HEK293 (cell line): ENCODE measurements around the gene PAK1.

ENCODE experiments used
- CTCF ChIA-PET: fragments of 350-600 bp; formaldehyde crosslinking; extraction: SDS; loops from one replicate; lab custom pipeline; 2021; ENCODE audit warnings: antibody characterized with exemption; lab: Yijun Ruan, JAX
- POLR2A ChIA-PET: fragments of 300-600 bp; formaldehyde crosslinking; extraction: SDS; loops from one replicate; lab custom pipeline; 2020; ENCODE audit warnings: antibody characterized with exemption, inconsistent platforms; lab: Yijun Ruan, JAX
- H3K27ac ChIP-seq: fragments of 200-500 bp; sonication (Bioruptor generic); 2 replicates; pipeline ENCODE4 v1.5.1; 2014; ENCODE audit warnings: low read depth, low read length, control low read depth, inconsistent platforms; ENCODE audit errors: extremely low read depth
- H3K36me3 ChIP-seq, 2 experiments: fragments of 200-500 bp in 1 of 2; sonication (Bioruptor generic) in 1 of 2; 1 replicate in 1 of 2; 2 replicates in 1 of 2; pipeline ENCODE4 v1.5.1; 2014 to 2017; ENCODE audit warnings: inconsistent platforms in 2 of 2, low read length in 2 of 2; ENCODE audit not compliant: control insufficient read depth in 2 of 2, insufficient read depth in 1 of 2
- H3K4me1 ChIP-seq: fragments of 200-500 bp; sonication (Bioruptor generic); 2 replicates; pipeline ENCODE4 v1.5.1; 2014; ENCODE audit warnings: mild to moderate bottlenecking, low read length, inconsistent platforms; ENCODE audit not compliant: control insufficient read depth, insufficient read depth
- H3K4me3 ChIP-seq: 2 replicates; pipeline ENCODE4 v1.5.1; 2011; ENCODE audit warnings: low read depth, mild to moderate bottlenecking, control low read depth, low read length, moderate library complexity
- H3K9me3 ChIP-seq: fragments of 200-500 bp; sonication (Bioruptor generic); 2 replicates; pipeline ENCODE4 v1.5.1; 2014; ENCODE audit warnings: low read depth, low read length, inconsistent platforms; ENCODE audit not compliant: control insufficient read depth, insufficient read depth
- CTCF ChIP-seq: fragments of 450-650 bp; formaldehyde crosslinking; IDR thresholded peaks from 2 replicates; pipeline ENCODE4 v1.5.1; 2016; ENCODE audit warnings: missing biosample characterization, missing genetic modification characterization
- ELK4 ChIP-seq: IDR thresholded peaks from 2 replicates; pipeline ENCODE4 v1.6.1; 2011; ENCODE audit warnings: mild to moderate bottlenecking, low read depth, low read length, borderline replicate concordance
- HOXD13 ChIP-seq: sonication (generic); formaldehyde crosslinking; IDR thresholded peaks from 2 replicates; pipeline ENCODE4 v1.8.0; 2022; ENCODE audit warnings: missing genetic modification reagents, borderline replicate concordance
- PRDM1 ChIP-seq: fragments of 450-650 bp; formaldehyde crosslinking; IDR thresholded peaks from 2 replicates; pipeline ENCODE4; 2016; ENCODE audit warnings: missing biosample characterization, missing genetic modification characterization
- RBAK ChIP-seq: fragments of 450-650 bp; formaldehyde crosslinking; IDR thresholded peaks from 2 replicates; pipeline ENCODE4 v1.5.1; 2016; ENCODE audit warnings: missing biosample characterization, missing genetic modification characterization
- REPIN1 ChIP-seq: fragments of 450-650 bp; formaldehyde crosslinking; IDR thresholded peaks from 2 replicates; pipeline ENCODE4 v1.5.1; 2017; ENCODE audit warnings: missing biosample characterization, missing genetic modification characterization, low read depth
- ZBTB6 ChIP-seq: fragments of 450-650 bp; formaldehyde crosslinking; IDR thresholded peaks from 2 replicates; pipeline ENCODE4 v1.5.1; 2017; ENCODE audit warnings: missing biosample characterization, missing genetic modification characterization
- ZFP69B ChIP-seq: fragments of 450-650 bp; formaldehyde crosslinking; IDR thresholded peaks from 2 replicates; pipeline ENCODE4 v1.5.1; 2016; ENCODE audit warnings: missing biosample characterization, missing genetic modification characterization
- ZNF146 ChIP-seq: fragments of 450-650 bp; formaldehyde crosslinking; IDR thresholded peaks from 2 replicates; pipeline ENCODE4 v1.5.1; 2016; ENCODE audit warnings: missing biosample characterization, missing genetic modification characterization
- ZNF26 ChIP-seq: fragments of 450-650 bp; formaldehyde crosslinking; IDR thresholded peaks from 2 replicates; pipeline ENCODE4 v1.5.1; 2016; ENCODE audit warnings: missing biosample characterization, missing genetic modification characterization
- ZNF354C ChIP-seq: fragments of 450-650 bp; formaldehyde crosslinking; IDR thresholded peaks from 2 replicates; pipeline ENCODE4 v1.5.1; 2016; ENCODE audit warnings: missing biosample characterization, missing genetic modification characterization, low read depth, borderline replicate concordance
- ZNF366 ChIP-seq: fragments of 450-650 bp; formaldehyde crosslinking; conservative IDR thresholded peaks from 2 replicates; pipeline ENCODE4 v1.5.1; 2016; ENCODE audit warnings: missing biosample characterization, missing genetic modification characterization
- ZNF404 ChIP-seq: fragments of 450-650 bp; formaldehyde crosslinking; IDR thresholded peaks from 2 replicates; pipeline ENCODE4 v1.5.1; 2017; ENCODE audit warnings: missing biosample characterization, missing genetic modification characterization
- ZNF529 ChIP-seq: fragments of 450-650 bp; formaldehyde crosslinking; IDR thresholded peaks from 2 replicates; pipeline ENCODE4 v1.5.1; 2017; ENCODE audit warnings: missing genetic modification characterization, missing biosample characterization; ENCODE audit not compliant: insufficient replicate concordance
- ZNF555 ChIP-seq: fragments of 450-650 bp; formaldehyde crosslinking; conservative IDR thresholded peaks from 2 replicates; pipeline ENCODE4 v1.5.1; 2017; ENCODE audit warnings: missing biosample characterization, mild to moderate bottlenecking, missing genetic modification characterization, inconsistent platforms
- ZNF558 ChIP-seq: fragments of 450-650 bp; formaldehyde crosslinking; IDR thresholded peaks from 2 replicates; pipeline ENCODE4 v1.5.1; 2016; ENCODE audit warnings: missing biosample characterization, missing genetic modification characterization
- ZNF561 ChIP-seq: fragments of 450-650 bp; IDR thresholded peaks from 2 replicates; pipeline ENCODE4 v1.5.1; 2018; ENCODE audit warnings: missing biosample characterization, missing genetic modification characterization, borderline replicate concordance
- ZNF580 ChIP-seq: fragments of 450-650 bp; formaldehyde crosslinking; IDR thresholded peaks from 2 replicates; pipeline ENCODE4 v1.5.1; 2016; ENCODE audit warnings: missing biosample characterization, missing genetic modification characterization
- ZNF837 ChIP-seq: fragments of 450-650 bp; formaldehyde crosslinking; IDR thresholded peaks from 2 replicates; pipeline ENCODE4 v1.5.1; 2016; ENCODE audit warnings: missing biosample characterization, missing genetic modification characterization

PAK1 gene

GRCh38 chr11:77345621-77346020 lies 128.3 kb downstream of the PAK1 start:
- ChIA-PET POLR2A (no interaction called here), CTCF (no interaction called here)
- no peak overlapping the region for H3K27ac ChIP-seq
- H3K9me3 ChIP-seq = no peaks in the 10 kb centered on the region
- peaks cover 0 to 35% of the 10 kb centered on the region in 2 experiments; a peak in 1 of 3 replicates for H3K36me3 ChIP-seq
- no peak overlapping the region for H3K4me3 ChIP-seq
- H3K4me1 ChIP-seq = no peaks in the 10 kb centered on the region
- TF ChIP-seq ZNF837 (tag by site-specific recombination) = no peak
- TF ChIP-seq CTCF (tag by site-specific recombination) = no peak
- no peak for TF ChIP-seq HOXD13 (CRISPR knock-in tag)
- TF ChIP-seq ZNF354C = no peak
- no peak for TF ChIP-seq ELK4
- TF ChIP-seq ZNF580 (tag by site-specific recombination) = no peak
- TF ChIP-seq ZNF529 (tag by site-specific recombination) = no peak
- no peak for TF ChIP-seq ZNF26 (tag by site-specific recombination)
- no peak for TF ChIP-seq ZNF404
- no peak for TF ChIP-seq ZNF558 (tag by site-specific recombination)
- no peak for TF ChIP-seq ZBTB6

- CTCF ChIA-PET = no interaction called here
- no peak for TF ChIP-seq ZFP69B (tag by site-specific recombination)
- no peak for TF ChIP-seq ZNF561 (tag by site-specific recombination)
- no peak for TF ChIP-seq REPIN1
- no peak for TF ChIP-seq ZNF146
- TF ChIP-seq RBAK (tag by site-specific recombination) = no peak
- peaks cover 3 to 62% of the 10 kb centered on the region in 2 experiments; a peak in 1 of 3 replicates for H3K36me3 ChIP-seq
- no peak overlapping the region for H3K27ac ChIP-seq
- no peak overlapping the region for H3K4me3 ChIP-seq
- no peaks in the 10 kb centered on the region for H3K4me1 ChIP-seq
- POLR2A ChIA-PET = no interaction called here
- no peaks in the 10 kb centered on the region for H3K9me3 ChIP-seq
These were observed 133.4 kb downstream of the PAK1 start for GRCh38 chr11:77340501-77340900.

- H3K27ac ChIP-seq = no peak overlapping the region
- POLR2A ChIA-PET = no interaction called here
- no peaks in the 10 kb centered on the region for H3K9me3 ChIP-seq
- H3K4me1 ChIP-seq = no peaks in the 10 kb centered on the region
- no peak for TF ChIP-seq ZNF555 (tag by site-specific recombination)
- TF ChIP-seq ZNF366 = 0 out of 2 replicates have a peak, but pooled peaks have one; percentile 13
- TF ChIP-seq PRDM1 (tag by site-specific recombination) = peak; percentile 73
- TF ChIP-seq, all 188 proteins: peak for 2
- CTCF ChIA-PET = no interaction called here
- Histone ChIP-seq H3K4me3 (no peak overlapping the region), H3K36me3 (peaks cover 3 to 44% of the 10 kb centered on the region in 2 experiments; a peak in 2 of 3 replicates)
These were observed 141.6 kb downstream of the PAK1 start for GRCh38 chr11:77332259-77332658.
